DMS53 treated with DMSO at 0.1 percent for 48 hours (cell line): ENCODE results near the gene ADK.
"Not testable (repeated sequence)": the region's sequence is repeated elsewhere in the genome, so short reads cannot be mapped to it uniquely, and the experiment has no call there.

ENCODE experiments used
- DNase-seq: peaks from one replicate; lab custom pipeline; 2025; ENCODE audit not compliant: unreplicated experiment; lab: John Stamatoyannopoulos, UW

Gene ADK

DNA sequence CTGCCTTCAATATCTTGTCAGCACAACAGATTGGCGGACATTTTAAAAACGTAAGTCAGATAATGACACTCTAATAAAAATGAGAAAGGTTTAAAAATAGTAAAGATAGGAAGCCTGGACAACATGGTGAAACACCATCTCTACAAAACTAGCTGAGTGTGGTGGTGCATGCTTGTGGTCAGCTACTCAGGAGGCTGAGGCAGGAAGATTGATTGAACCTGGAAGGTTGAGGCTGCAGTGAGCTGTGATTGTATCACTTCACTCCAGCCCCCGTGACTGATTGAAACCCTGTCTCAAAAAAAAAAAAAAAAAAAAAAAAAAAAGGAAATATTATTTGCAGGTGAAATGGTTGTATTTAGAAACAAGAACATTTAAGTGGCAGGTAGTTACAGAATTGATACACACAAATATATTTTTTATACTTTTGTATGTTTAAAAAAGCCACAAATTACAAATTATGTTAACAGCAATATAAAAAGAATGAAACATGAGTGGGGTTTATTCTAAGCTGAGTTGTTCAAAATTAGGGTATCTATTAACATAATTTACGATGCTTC, 141.9 kb downstream of the ADK start:
- DNase-seq = no peak

DNA sequence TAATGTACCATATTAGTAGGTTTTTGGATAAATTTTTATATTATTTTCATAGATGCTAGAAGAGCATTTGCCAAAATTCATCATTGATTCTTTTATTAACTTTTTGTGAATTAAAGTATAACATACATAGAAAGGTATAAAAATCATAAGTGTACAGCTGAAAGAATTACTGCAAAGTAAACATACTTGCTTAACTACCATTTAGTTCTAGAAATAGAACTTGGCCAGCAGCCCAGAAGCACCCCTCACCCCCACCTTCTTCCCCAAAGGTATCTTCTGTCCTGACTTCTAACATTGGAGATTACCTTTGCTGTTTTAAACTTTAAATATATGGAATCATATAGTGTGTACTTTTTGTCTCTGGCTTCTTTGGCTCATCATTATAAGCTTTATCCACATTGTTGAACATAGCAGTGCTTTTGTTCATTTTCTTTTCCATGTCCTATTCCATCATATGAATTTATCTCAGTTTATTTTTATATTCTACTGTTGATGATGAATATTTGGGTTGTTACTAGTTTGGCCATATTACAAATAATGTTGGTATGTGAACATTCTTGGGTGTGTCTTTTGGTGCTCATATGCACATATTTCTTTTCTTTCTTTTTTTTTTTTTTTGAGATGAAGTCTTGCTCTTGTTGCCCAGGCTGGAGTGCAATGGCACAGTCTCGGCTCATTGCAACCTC, 142.8 kb downstream of the ADK start:
- no peak for DNase-seq

DNA sequence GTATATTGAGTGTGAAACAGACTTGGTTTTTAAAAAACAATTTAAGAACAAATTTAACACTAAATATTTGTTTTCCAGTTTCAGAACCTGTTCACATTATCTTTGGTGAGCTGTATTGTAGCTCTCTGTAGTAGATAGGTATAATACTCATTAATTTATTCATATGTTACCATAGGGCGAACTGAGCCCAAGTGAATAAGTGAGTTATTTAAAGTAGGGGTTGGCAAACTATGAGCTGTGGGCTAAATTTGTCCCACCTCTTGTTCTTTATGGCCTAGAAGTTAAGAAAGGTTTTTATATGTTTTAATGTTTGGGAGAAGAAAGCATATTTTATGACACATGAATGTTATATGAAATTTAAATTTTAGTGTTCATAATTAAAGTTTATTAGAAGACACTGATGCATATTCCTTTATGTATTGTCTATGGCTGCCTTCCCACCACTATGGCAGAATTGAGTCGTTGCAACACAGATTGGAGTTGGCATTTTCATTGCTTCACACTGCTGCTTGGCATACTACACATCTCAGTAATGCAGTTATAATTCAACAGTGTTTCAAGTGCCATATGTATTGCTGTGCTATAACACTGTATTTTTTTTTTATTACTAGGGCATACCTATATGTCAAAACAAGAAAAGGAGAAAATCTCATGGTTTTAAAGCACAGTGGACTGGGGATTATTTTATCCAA, 146.5 kb downstream of the ADK start:
- no peak for DNase-seq

DNA sequence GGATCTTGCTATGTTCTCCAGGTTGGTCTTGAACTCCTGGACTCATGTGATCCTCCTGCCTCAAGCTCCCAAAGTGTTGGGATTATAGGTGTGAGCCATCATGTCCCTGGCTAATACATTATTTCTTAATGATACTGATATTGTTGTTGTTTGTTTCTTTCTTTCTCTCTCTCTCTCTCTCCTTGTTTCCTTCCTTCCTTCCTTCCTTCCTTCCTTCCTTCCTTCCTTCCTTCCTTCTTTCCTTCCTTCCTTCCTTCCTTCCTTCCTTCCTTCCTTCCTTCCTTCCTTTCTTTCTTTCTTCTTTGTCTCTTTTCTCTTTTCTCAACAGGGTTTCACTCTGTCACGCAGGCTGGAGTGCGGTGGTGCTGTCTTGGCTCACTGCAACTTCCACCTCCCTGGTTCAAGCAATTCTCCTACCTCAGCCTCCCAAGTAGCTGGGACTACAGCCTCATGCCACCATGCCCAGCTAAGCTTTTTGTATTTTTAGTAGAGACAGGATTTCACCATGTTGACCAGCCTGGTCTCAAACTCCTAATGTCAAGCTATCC, 149.1 kb downstream of the ADK start:
- not testable (repeated sequence) for DNase-seq

DNA sequence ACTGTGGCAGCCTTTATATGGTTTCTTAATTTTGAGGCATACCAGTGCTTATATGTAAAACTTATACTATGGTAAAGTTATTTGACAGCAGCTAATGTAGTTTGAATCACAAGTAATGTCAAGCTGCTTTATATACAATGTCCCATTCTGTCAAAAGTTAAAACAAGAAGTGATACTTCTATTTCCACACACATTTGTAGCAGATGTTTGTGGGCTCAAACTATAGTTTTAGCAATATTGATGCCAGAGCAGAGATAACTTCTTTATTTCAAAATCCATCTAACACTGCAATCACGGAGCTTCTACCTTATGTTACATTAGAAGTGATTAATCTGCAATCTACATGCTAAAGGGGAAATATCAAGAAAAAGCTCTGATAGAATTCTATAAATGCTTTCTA, 149.6 kb downstream of the ADK start:
- DNase-seq = no peak

DNA sequence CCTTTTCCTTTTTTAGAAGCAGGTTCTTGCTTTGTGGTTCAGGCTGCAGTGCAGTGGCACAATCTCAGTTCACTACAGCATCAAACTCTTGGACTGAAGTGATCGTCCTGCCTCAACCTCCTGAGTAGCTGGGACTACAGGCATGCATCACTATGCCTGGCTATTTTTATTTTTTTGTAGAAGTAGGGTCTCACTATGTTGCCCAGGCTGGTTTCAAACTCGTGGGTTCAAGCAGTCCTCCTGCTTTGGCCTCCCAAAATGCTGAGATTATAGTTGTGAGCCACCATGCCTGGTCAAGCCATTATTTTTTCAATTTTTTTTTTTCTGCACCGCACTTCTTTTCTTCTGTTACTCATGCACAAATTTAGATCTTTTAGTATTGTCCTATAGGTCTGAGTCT, 154.7 kb downstream of the ADK start:
- DNase-seq = no peak

DNA sequence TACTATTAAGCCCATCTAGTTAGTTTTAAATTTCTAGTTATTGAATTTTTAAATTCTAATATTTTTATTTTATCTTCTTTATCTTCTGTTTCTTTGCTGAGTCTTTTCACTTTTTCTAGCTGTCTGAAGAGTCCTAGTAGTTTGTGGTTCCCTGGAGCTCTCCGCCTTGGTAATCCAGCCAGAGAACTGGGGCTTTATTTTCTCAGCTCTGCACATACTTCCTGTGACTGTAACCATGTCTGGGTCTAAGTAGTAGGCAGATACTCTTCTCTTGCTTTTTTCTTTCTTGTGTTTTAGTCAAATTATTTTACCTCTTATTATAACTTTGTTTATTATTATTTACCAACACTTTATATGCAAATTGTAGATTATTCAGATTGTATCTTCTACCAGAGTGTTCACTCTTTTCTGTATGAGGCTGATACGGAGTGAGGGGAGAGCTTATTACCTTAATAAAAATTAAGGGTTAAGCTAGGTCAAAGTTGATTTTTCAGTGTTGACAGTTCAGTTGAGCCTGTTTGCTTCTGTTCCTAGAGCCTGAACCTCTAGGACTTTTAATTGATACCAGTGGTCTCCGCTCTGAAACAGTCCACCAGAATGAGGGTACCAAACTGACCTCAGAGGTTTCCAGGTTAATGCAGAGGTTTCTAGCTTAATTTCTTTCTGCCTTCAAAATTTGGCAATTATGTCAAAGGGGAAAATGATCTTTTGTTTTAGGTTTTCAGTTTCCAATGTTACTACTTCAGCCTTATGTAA, 155.4 kb downstream of the ADK start:
- no peak for DNase-seq

DNA sequence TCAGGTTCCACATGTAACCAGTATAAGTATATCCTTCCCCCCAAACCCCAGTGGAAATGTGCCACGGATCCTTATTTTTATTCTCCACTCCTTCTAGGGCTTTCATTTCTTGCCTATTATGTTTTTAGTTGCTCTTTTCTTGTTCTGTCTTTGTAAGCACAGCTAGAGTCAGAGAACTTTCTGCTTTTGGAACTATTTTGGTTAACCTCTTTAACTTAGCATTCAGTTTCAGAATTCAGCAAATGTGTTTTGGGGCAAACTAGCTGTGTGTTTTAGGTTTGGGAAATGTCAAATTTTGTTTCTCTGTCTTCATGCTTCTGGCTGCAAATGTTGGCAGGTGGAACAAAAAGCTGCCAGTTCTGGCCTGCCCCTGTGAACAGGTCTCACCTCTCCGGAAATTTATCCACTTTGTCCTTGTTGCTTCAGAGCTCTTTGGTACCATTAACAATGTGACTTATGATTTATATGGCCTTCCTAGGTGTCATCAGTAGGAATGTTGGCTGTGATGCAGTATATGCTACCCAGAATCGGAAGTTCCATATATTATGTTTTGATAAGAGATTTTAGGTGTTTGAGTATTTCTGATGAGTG, 156.1 kb downstream of the ADK start:
- DNase-seq = no peak

DNA sequence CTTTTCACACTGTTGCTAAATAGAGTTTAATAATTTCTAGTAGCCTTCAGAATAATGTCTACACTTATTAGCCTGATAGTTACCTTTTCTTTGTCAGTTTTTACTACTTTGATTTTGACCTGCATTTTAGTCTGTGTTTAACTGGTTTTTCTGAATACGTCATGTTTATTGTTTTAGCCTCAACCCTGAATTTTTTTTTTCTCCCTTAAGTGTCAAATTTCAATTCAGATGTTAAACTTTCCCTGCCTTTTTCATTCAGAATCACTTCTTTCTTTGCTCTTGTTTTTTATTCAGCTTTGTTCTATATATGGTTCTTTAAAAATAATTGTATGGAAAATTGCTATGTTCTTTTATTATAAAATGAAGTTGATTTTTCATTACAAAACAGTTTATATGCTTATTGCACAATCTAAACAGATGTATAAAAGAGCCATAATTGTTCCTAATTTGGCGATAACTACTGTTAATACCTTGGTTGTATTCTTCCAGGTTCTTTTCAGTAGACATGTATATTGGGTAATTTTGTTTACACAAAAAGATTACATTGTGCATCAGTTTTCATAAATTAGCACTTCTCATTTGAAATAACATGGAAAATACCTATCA, 159.7 kb downstream of the ADK start:
- DNase-seq = no peak

DNA sequence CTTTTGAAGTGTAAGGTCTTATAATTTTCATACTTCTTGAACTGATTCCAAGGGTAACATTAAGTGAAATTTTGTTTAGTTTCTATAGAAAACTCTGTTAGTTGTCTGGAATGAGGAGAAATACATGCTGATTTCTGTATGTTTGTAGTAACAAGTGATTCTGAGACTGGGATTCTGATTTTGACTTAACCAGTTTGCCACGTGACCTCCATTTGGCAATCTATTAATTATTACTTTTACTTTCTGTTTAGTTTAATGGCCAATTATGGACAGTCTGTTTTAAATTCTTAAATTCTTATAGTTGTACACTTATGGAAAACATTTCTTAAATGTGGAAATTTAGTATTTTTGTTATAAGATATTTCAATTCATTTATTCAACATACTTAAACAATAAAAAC, 163.1 kb downstream of the ADK start:
- DNase-seq = no peak

DNA sequence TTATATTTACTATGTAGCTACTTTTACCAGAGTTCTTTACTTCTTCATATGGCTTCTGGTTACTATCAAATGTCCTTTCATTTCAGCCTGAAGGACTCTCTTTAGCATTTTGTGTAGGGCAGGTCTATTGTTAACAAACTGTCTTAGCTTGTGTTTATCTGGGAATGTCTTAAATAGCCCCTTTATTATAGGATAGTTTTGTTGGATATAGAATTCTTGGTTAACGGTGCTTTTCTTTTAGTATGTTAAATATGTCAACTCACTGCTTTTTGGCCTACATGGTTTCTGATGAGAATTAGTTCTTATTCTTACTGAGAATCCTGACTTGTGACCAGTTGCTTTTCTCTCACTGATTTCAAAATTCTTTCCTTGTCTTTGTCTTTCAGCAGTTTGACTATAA, 169.0 kb downstream of the ADK start:
- no peak for DNase-seq

DNA sequence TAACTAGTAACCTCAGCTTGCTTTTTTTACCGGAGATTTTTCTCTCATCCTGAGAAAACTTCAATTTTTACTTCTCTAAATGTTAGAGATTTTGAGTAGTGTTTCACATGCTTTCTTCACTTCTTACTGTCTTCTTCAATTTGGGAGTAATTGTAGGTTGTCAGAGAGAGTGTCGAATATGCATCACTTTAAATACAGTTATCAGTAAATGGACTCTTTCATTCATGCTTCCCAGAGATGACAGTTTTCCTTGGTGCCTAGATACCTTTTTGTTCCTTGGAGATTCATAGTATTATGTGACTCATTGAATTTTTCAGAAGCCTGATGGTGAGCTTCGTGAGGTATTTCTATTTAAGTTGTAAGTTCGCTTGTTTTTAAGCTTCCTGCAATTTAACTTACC, 169.7 kb downstream of the ADK start:
- no peak for DNase-seq

DNA sequence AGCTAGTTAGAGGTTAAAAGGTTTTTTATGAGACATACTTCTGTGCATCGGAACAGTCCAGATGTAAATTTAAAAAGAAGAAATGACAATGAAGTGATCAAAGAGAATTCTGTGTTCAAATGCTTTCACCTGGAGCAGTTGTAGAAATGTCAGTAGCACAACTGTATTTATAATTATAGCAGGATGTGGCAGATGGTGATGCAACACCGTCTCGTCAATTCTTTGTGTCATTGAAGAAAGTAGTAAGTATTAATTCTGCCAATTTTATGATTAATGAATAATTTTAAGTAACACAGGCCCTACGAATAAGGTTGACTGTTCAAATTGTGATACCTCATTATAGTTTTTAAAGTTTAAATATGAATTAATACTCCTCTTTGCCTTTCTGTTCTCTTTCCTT, 171.1 kb downstream of the ADK start:
- DNase-seq = no peak

DNA sequence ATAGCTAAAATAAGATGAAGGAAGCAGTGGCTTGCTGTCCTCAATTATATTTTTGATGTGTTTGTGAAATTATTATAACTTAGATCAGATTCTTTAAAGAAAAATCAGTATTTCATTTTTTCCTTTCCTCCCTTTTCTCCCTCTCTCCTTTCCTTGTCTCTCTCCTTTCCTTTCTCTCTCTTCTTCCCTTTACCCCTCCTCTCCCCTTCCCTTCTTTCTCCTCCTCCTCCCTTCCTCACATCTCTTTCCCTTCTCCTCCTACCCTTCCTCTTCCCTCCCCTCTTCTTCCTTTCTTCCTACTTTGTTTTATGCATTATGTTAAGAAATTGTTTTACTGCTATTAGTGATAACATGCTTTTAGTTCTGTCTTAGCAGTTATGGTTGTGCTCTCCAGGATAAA, 171.5 kb downstream of the ADK start:
- DNase-seq = no peak

DNA sequence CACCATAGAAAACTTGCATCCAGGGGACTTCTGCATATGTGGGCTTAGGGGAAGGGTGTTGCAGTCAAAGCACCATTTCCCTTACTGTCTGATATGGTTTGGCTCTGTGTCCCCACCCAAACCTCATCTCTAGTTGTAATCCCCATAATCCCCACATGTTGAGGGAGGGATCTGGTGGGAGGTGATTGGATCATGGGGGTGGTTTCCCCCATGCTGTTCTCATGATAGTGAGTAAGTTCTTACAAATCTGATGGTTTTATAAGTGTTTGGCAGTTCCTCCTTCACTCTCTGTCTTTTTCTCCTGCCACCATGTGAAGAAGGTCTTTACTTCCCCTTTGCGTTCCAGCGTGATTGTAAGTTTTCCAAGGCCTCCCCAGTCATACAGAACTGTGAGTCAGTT, 177.4 kb downstream of the ADK start:
- DNase-seq = no peak

DNA sequence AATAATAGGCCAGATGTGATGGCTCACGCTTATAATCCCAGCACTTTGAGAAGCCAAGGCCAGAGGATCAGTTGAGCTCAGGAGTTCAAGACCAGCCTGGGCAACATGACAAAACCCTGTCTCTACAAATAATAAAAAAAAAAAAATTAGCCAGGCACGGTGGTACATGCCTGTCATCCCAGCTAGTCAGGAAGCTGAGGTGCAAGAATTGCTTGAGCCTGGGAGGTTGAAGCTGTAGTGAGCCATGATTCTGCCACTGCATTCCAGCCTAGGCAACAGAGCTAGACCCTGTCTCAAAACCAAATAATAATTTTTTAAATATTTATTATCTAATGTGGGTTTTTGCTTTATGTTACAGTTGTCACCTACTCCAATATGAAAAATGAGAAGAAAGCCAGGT, 178.9 kb downstream of the ADK start:
- DNase-seq = no peak

DNA sequence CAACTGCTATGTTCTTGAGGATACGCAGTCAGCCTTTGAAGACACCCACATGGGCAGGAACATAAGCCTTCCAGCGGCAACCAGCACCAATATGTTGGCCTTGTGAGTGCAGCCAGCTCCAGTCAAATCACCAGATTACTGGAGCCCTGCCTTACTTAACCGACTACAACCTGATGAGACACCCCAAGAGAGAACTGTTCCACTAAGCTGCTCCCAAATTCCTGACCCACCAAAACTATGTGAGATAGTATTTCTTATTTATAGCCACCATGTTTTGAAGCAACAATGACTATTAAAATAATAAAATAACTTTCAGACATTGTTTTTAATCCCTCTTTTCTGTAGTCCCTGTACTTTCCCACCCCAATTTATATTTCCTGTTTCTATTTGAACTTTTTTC, 179.6 kb downstream of the ADK start:
- DNase-seq = no peak

DNA sequence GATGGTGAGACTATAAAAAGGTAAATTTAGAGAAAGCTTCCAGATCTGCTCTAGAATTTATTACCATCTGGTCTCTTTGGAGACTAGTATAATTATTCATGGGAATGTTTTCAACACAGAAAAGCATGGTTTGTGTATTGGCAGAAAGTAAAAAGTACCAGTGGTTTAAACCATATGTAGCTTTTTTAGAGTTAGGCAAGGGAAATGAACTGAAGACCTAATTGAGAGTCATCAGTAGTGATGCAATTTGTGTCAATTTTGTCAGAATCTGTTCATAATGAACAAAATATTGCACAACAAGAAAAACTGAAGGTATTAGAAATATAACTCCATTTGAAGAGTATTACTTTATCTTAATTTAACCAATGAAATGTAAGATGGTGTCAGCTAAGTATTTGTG, 181.4 kb downstream of the ADK start:
- DNase-seq = no peak

DNA sequence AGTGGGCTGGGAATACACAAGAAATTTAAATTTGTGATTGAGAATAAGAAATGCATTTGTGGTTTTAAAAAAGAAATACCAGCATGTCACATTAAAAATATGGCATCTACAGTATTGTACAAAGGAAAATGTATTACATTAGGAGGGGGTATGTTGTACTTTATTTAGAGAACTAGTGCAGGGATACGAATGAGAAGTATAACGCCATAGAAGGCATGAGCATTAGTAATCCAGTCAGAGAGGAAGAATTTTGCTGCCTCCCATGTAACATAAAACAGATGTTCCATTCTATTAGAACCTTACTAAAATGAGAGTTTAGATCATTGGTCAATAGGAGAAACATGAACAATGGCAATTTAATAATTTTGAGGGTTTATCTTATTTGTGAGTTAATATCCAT, 182.2 kb downstream of the ADK start:
- no peak for DNase-seq

DNA sequence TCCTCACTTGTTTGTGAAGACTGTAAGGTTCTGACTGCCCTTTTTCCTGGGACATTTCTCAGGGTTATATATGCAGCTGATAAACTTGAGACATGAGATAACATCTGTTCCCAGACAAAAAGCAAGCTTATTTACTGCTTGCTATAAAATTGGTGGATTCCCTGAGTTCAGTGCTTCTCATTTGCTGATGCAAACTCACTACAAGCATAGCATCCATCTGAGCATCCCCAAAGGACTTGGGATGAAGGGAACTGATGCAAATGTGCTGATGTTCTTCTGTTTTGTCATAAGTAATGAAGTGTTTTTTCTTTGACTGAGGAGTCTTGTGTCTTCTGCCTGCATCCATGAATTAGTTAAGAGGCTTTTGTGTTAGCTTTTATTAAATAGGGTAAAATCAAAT, 183.2 kb downstream of the ADK start:
- no peak for DNase-seq

DNA sequence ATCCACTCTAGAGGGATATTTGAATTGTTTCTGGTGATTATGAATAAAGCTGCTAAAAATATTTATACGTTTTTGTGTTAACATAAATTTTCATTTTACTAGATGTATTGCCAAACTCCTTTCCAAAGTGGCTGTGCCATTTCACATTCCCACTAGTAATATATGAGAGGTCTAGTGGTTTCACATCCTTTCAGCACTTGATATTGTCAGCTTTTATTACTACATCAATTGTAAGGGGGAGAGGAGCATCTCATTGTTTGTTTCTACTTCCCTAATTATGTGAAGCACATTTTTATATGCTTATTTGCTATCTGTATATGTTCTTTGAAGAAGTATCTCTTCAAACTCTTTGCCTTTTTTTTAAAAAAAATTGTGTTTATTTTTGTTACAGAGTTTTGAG, 184.5 kb downstream of the ADK start:
- DNase-seq = no peak
